ENCODE data around the gene TWIST2. TPM values are rescaled to one million over a fixed set of nuclear protein-coding genes. Genes with fewer than 3 reads are reported as not detected.

Gene TWIST2
- total RNA-seq, 1 experiment from 2014 or later, result 0.22 TPM

DNA sequence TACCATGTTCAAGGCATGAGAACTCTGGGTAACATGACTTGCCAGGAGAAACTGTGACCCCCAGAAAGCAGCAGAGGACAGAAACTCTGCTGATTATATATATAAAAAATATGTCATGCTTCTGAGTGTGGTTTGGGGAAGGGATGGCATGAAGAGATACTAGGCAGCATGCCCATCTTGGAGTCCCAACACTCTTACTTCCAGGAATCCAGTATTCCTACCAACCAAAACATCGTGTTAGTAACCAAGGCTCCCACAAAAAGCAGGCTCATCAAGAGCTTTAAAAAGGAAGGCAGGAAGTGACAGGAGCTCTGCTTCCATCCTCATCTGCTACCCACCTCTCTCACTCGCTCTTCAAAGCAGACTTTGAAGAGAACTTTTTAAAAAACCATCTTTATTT is 31.6 kb upstream of the TWIST2 start:
- Mint-ChIP-seq H3K27me3 (ENCODE audit: low read depth) (peaks cover 50% of the 10 kb centered on the region), H3K27ac (no peak overlapping the region), H3K36me3 (ENCODE audit: insufficient read depth in 1 of 3, low read depth in 3 of 3) (0 out of 7 replicates have a peak, but pooled peaks cover 0 to 4% (median 0%) of the 10 kb centered on the region in 3 experiments), H3K4me3 (no peak overlapping the region), H3K9me3 (peaks cover 3 to 13% of the 10 kb centered on the region in 2 experiments), H3K4me1 (peaks cover 14 to 19% of the 10 kb centered on the region in 2 experiments)
- TF ChIP-seq, protein P1, sequence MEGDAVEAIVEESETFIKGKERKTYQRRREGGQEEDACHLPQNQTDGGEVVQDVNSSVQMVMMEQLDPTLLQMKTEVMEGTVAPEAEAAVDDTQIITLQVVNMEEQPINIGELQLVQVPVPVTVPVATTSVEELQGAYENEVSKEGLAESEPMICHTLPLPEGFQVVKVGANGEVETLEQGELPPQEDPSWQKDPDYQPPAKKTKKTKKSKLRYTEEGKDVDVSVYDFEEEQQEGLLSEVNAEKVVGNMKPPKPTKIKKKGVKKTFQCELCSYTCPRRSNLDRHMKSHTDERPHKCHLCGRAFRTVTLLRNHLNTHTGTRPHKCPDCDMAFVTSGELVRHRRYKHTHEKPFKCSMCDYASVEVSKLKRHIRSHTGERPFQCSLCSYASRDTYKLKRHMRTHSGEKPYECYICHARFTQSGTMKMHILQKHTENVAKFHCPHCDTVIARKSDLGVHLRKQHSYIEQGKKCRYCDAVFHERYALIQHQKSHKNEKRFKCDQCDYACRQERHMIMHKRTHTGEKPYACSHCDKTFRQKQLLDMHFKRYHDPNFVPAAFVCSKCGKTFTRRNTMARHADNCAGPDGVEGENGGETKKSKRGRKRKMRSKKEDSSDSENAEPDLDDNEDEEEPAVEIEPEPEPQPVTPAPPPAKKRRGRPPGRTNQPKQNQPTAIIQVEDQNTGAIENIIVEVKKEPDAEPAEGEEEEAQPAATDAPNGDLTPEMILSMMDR (conservative IDR thresholded peaks at IDR 0.05), result no peak
- no peak overlapping the region for H2BK12ac ChIP-seq (ENCODE audit: insufficient read length, low read depth, low read length)
- H3K23ac ChIP-seq (ENCODE audit: insufficient read length, low read depth, low read length), result no peak overlapping the region
- H4K20me1 ChIP-seq (ENCODE audit: control insufficient read depth, insufficient read depth, insufficient read length), result peaks cover 2% of the 10 kb centered on the region
- H2BK5ac ChIP-seq (ENCODE audit: insufficient read length, low read length), result no peak overlapping the region
- no peak overlapping the region for H4K8ac ChIP-seq (replicated peaks; ENCODE audit: insufficient read length, low read depth, low read length)
- no peaks in the 10 kb centered on the region for H3K9me3 ChIP-seq (ENCODE audit: control insufficient read depth, low read depth, low read length)
- H3K4me1 ChIP-seq (ENCODE audit: insufficient read depth, low read length), result no peaks in the 10 kb centered on the region
- no peak overlapping the region for H3T11ph ChIP-seq (ENCODE audit: low read length)
- no peak overlapping the region for H2BK15ac ChIP-seq (ENCODE audit: low read depth, low read length)
- no CpG with 5 or more reads among the region's 2 CpGs for WGBS (ENCODE audit: extremely low coverage, insufficient read length, low lambda C conversion rate)
- no peak overlapping the region for H3K4ac ChIP-seq (ENCODE audit: low read depth, low read length)
- H3K79me1 ChIP-seq (ENCODE audit: insufficient read depth, low read depth, low read length, poor library complexity, severe bottlenecking), result no peaks in the 10 kb centered on the region
- H3K56ac ChIP-seq (ENCODE audit: insufficient read length, low read depth, low read length), result no peak overlapping the region
- no peak overlapping the region for H3K9ac ChIP-seq (ENCODE audit: extremely low read depth, insufficient read length, low read length)
- 0 out of 2 replicates have a peak overlapping the region, but pooled peaks have one; percentile 20 for H3K14ac ChIP-seq (ENCODE audit: insufficient read depth, low read length)
- H3K79me2 ChIP-seq (ENCODE audit: insufficient read depth, low read length), result no peaks in the 10 kb centered on the region
- no peak overlapping the region for H3K18ac ChIP-seq (ENCODE audit: insufficient read length, low read depth, low read length)
- no peak overlapping the region for H3K27ac ChIP-seq (ENCODE audit: insufficient read length, low read depth, low read length)
- H2BK120ac ChIP-seq (ENCODE audit: low read depth, low read length, poor library complexity, severe bottlenecking), result no peak overlapping the region
- H4K91ac ChIP-seq (ENCODE audit: insufficient read length, low read depth, low read length), result no peak overlapping the region
- no peak overlapping the region for H2AK5ac ChIP-seq (ENCODE audit: insufficient read length, low read length)
- H4K5ac ChIP-seq (ENCODE audit: insufficient read length, low read depth, low read length), result no peak overlapping the region
- no peak overlapping the region for H2AFZ ChIP-seq (ENCODE audit: low read length)
- H3K27me3 ChIP-seq (ENCODE audit: insufficient read depth, low read length), result no peaks in the 10 kb centered on the region
- no peaks in the 10 kb centered on the region for H3K23me2 ChIP-seq (ENCODE audit: insufficient read length, low read depth, low read length, poor library complexity, severe bottlenecking)
- H3K4me2 ChIP-seq (ENCODE audit: insufficient read depth, insufficient read length, low read length), result no peak overlapping the region
- DNase-seq, result no peak
- H2BK20ac ChIP-seq (ENCODE audit: low read depth, low read length, poor library complexity, severe bottlenecking), result no peak overlapping the region

Measured in H9 (cell line).